ENCODE measurements around the gene ATXN1. TPM values are rescaled to one million over a fixed set of nuclear protein-coding genes. Genes with fewer than 3 reads are reported as not detected.

Gene ATXN1
- total RNA-seq, result 10 to 100 TPM; 63.1 to 72.2 TPM
- long read RNA-seq, donor 1, partial matches to known transcripts, result 3 of 26 reads
- long read RNA-seq, donor 1, other reads (novel, unspliced or antisense), result 22 of 26 reads
- long read RNA-seq, donor 2, partial matches to known transcripts, result 3 of 17 reads
- long read RNA-seq, donor 2, other reads (novel, unspliced or antisense), result 12 of 17 reads

GRCh38 chr6:16760516-16761470, at the start of gene ATXN1:
Gene ATXN1, minus strand, starts transcription at chr6:16761460.
- peak; percentile 90 for DNase-seq (ENCODE audit: low spot score)
- intact Hi-C loops (cut with DNase I), result loop anchor here (5.0 to 10.0 kb wide), 5 partner anchors 196 to 428 kb away; no protein-coding TSS in a partner anchor

GRCh38 chr6:16810411-16810810, 49.2 kb upstream of the ATXN1 start:
- intact Hi-C loops (cut with DNase I), result loop anchor here in 1 of 2 donors (5.0 kb wide), 1 partner anchor 717 kb away; no protein-coding TSS in a partner anchor
- no peak for DNase-seq (ENCODE audit: low spot score)

- DNase-seq (ENCODE audit: low spot score), result no peak
- intact Hi-C loops (cut with DNase I), result loop anchor here in 1 of 2 donors (5.0 kb wide), 1 partner anchor 717 kb away; no protein-coding TSS in a partner anchor
Measured at GRCh38 chr6:16809753-16810358, 48.6 kb upstream of the ATXN1 start.

GRCh38 chr6:16807956-16808355, 46.7 kb upstream of the ATXN1 start:
- no peak for DNase-seq (ENCODE audit: low spot score)
- intact Hi-C loops (cut with DNase I), result no loop called here

- intact Hi-C loops (cut with DNase I), result no loop called here
Measured at GRCh38 chr6:16806363-16806762, 45.1 kb upstream of the ATXN1 start.

GRCh38 chr6:16805243-16805950, 44.1 kb upstream of the ATXN1 start:
- intact Hi-C loops (cut with DNase I), result no loop called here
- DNase-seq (ENCODE audit: low spot score), result no peak

More at GRCh38 chr6:16806363-16806762, 45.1 kb upstream of the ATXN1 start:
- no peak for DNase-seq (ENCODE audit: low spot score)

GRCh38 chr6:16804546-16805242, 43.4 kb upstream of the ATXN1 start:
- intact Hi-C loops (cut with DNase I), result no loop called here
- no peak for DNase-seq (ENCODE audit: low spot score)

- intact Hi-C loops (cut with DNase I), result no loop called here
- DNase-seq (ENCODE audit: low spot score), result no peak
Measured at GRCh38 chr6:16803294-16804200, 42.3 kb upstream of the ATXN1 start.

- intact Hi-C loops (cut with DNase I), result loop anchor here in 1 of 2 donors (1.0 kb wide), 1 partner anchor 14 kb away; no protein-coding TSS in a partner anchor
- no peak for DNase-seq (ENCODE audit: low spot score)
Measured at GRCh38 chr6:16802071-16802470, 40.8 kb upstream of the ATXN1 start.

GRCh38 chr6:16800942-16801341, 39.7 kb upstream of the ATXN1 start:
- intact Hi-C loops (cut with DNase I), result no loop called here
- DNase-seq (ENCODE audit: low spot score), result no peak

- intact Hi-C loops (cut with DNase I), result no loop called here
- no peak for DNase-seq (ENCODE audit: low spot score)
Measured at GRCh38 chr6:16800341-16800740, 39.1 kb upstream of the ATXN1 start.

GRCh38 chr6:16799279-16800193, 38.3 kb upstream of the ATXN1 start:
- intact Hi-C loops (cut with DNase I), result no loop called here
- no peak for DNase-seq (ENCODE audit: low spot score)

GRCh38 chr6:16793828-16794412, 32.7 kb upstream of the ATXN1 start:
- DNase-seq (ENCODE audit: low spot score), result no peak
- intact Hi-C loops (cut with DNase I), result no loop called here

GRCh38 chr6:16789329-16790038, 28.2 kb upstream of the ATXN1 start:
- intact Hi-C loops (cut with DNase I), result no loop called here
- DNase-seq (ENCODE audit: low spot score), result no peak

- no peak for DNase-seq (ENCODE audit: low spot score)
- intact Hi-C loops (cut with DNase I), result no loop called here
Measured at GRCh38 chr6:16787128-16787682, 25.9 kb upstream of the ATXN1 start.

All from posterior vena cava (tissue), 2 donors.